NCI-H2107 (cell line): ENCODE results near the gene GMPR2.
A peak's percentile ranks its signal among the peaks of the same experiment; 100 is the strongest.

ENCODE experiments used
- DNase-seq: peaks from one replicate; lab custom pipeline; 2025; lab: John Stamatoyannopoulos, UW

Gene GMPR2

DNA sequence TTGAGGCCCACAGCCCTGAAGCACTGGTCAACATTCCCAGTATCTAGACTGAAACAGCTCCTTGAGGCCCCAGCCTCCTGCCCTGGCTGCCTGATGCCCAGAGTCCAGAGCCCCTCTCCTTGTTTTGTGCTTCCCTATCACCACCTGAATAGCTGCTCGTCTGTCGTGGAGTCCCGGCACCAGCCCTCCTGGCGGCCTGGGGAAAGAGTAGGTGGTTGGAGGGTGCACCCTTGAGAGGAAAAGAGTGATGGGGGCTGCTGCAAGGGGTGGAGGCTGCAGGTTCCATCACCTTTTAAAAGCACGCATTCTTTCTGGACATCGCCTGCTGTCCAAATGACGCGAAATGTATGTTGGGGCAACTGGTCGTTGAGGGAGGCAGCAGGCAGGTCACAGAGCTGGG is 35.5 kb downstream of the GMPR2 start:
- no peak for DNase-seq

DNA sequence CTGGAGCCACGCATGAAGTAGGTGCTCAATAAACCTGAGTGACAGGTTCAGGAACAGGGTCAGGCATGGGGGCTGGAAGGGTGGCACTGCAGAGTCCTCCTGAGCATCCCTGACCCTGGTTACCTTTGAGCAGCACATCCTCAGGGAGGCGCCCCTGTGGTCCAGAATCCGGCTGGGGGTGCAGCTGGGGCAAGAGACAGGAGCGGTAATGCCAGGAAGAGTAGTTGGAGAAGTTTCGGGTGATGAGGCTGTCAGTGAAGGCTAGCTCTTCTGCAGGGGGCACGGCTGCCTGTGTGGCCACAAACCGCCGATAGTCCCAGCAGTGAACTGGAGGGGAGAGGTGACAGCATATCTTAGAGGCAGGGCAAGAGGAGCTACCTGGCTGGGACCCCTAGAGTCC is 36.6 kb downstream of the GMPR2 start:
- DNase-seq, result no peak

DNA sequence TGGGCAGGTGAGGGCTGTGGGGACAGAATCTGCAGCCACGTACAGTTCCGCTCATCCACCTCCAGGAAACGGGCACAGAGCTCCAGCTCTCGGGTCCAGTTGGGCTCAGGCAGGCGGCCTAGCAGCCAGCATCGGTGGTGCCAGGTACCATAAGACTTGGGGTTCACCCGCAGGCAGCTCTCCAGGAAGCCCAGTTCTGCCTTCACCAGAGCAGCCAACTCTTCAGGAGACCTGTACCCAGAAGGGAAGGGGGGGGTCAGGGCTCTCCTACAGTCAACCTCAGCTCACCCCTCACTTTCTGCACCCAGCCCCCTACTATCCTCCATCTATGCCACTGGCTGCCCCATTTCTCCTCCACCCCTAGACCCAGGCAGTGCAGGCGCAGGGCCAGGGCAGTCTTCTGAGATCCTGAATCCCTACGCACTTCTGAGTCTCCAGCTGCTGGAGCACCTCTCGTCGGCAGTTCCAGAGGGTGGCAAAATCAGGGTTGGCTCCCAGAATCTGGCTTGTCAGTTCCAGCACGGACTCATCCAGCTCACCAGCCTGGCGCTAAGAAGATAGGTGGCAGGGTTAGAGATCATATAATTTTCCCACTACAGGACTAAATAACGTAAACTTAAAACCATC is 37.3 kb downstream of the GMPR2 start:
- DNase-seq, result no peak

DNA sequence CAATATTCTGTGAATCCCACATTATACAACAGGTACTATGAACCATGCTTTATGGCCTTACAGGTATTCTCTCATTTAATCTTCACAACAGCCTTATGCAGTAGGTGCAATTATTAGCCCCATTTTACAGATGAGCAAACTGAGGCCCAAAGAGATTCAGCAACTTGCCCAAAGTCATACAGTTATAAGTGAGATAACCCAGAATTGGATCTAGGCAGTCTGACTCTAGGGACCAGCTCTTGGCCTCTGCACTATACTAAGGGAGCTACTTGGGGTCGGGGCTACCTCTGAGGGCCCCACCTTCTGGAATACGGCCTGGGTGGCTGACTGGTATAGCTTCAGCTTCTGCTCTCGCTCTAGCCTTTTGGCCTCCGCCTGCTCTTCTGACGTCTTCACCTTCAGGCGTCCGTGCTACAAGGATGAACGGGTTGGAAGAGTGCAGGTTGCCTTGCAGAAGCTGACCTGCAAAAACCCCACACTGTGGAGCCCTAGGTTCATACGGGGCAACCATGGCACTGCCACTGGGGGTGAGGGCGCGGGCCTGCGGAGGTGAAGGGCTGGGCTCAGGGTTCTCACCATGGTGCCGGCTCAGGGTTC is 37.9 kb downstream of the GMPR2 start:
- DNase-seq, result no peak

DNA sequence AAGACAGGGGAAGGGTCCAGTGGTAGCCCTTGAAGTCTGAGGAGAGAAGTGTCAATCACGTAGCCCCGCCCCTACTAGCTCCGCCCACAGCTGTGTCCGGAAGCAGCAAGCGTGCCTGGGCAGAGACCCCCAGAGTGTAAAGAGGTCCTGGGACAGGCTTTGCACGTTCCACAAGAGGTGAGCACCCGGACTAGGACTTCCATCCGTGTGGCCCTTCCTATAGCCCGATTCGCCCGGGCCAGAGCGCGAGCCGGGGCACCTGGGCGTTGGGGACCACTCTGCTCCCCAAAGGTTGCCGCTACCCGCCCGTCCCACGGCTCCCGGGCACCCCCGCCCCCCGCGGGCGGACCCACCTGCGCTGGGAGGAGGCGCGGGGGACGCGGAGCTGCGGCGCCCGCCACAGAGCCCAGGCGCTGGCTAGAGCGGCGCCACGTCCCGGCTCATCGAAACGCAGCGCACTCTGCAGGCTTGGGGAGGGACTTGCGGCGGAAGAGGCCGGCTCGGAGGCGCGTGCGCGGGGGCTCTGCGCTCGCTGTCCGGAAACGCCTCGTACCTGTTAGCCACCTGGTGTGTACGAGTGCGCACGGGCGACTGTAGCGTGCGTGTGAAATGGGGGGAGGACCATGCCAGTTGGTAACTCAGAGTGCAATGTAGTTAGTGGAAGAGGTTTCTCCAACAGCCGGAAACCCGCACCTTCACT is 38.6 kb downstream of the GMPR2 start, which contains the start of gene RABGGTA:
TSS of gene RABGGTA (minus strand) at position 464 of the 700 bp plus-strand sequence. CDS start 482 bp downstream, outside the sequence.
- DNase-seq, result peak; percentile 90

DNA sequence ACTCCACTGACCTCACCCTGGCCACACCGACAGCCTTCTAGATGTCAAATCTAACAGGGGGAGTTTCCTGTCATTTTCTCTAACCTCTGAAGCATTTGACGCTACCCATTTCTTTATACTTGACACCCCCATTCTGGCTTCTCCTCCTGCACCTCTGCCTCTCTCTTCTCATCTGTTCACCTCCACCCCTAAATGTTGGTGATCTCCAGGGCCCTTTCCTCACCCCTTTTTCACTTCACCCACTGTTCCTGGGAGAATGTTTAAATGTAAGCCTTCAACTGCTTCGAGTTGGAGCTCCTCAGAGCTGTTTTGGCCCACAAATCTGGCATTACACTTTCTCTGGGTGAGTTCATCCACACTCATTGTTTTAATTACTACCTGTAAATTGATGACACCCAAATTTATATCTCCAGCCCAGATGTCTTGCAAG is 39.1 kb downstream of the GMPR2 start:
- DNase-seq, result no peak

DNA sequence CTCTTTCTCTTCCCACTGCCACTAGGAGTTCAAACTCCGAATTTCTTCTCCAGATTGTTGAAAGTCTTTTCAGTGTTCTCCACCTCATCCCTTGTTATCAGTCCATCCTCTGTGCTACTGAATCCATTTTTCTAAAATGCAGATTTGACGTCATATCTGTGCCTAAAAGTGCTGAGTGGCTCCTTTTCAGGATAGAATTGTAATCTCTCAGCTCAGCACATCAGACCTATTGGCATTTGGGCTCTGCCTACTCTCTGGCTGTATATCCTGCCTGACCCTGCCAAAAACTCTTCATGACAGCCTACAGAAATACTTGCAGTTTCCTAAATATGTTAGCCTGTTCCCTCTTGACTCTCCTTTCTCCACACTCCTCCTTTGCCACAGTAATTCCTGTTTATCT is 39.7 kb downstream of the GMPR2 start:
- DNase-seq, result no peak

DNA sequence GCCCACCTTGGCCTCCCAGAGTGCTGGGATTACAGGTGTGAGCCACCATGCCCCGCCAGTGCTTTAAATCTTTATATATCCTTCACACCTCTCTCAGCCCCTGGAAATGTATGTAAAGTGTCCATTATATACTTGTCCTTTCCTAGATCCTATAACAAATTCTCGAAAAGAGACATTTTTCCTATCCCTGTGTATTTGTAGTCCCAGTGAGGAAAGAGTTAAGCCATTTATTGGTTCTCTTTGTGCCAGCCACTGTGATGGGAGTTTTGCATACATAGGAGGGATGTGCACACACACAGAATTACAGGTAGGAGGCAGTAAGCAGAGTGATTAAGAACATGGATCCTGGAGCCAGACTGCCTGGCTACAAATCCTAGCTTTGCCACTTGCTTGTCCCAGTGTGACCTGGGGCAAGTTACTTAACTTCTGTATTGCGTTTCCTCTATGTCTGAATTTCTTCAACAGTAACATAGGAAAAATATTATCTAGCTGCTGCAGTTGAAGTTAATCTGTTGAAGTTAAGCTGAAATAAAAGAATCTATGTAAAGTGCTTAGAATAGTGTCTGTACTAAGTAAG is 40.8 kb downstream of the GMPR2 start:
- DNase-seq, result no peak

DNA sequence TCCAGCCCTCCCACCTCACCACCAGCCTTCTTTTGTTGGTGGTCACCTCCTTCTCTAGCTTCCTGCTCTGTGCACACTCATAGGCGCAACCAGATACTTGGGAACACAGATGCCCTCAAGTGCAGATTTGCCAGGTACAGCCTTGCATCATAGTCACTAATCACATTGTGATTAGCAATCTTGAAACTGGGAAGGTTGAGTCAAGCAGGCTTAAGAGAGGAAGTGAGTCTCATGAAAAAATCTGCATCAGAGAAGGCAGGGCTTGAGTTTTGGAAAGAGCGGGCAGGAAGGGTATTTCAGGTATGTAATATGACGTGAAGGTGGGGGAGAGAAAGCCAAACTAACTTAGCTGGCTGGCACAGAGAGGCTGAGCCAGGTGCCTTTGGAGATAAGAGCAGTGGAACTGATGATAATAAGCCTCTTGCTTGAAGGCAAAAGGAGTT is 41.4 kb downstream of the GMPR2 start:
- DNase-seq, result peak; percentile 43

DNA sequence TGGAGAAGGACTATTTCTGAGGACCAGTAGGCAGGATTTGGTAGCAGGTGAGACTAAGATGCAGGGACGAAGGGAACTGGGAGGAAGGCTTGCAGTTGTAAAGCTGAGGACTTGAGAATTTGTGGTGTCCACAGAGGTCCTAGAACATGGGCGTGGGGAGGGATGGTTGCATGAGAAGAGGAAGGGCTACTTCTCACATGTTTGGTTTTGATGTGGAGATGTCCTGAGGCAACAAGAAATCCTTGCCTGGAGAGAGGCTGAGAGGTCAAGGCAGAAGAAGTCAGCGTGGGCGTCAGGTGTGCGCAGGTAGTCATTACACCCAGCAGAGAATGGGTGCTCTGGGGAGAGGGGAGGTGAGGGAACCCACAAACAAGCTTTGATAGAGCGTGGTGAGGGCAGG is 44.3 kb downstream of the GMPR2 start:
- DNase-seq, result no peak

DNA sequence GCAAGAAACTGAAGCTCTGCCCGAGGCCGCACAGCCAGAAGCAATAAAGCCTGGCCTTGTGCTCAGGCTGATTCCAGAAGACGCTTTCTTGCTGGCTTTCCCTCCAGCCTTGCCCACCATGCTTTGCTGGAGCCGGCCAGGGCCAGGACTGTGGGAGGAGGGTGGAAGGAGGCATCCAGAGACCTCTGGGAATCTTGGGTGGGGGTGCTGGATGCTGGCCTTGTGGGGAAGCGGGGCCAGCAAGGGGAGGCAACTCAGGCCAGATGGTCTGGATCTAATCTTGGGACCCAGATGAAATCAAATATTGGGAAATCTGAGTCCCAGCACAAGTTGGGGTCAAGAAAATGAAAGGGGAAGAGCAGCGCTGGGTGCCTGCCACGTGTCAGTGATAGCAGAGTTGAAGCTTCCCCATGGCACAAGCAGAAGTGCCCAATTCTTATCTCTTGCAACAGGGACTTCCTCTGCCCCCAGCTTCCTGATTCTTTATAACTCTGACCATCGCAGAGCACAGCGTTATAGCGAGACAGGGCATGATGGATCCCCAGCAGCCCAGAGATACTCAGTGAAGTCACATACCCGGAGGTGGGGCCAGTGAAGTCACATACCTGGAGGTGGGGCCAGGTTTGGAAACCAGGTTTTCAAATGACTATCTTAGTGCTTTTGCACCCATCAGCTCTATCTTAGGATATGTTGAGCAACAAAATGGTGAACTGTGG is 45.0 kb downstream of the GMPR2 start:
- DNase-seq, result no peak

DNA sequence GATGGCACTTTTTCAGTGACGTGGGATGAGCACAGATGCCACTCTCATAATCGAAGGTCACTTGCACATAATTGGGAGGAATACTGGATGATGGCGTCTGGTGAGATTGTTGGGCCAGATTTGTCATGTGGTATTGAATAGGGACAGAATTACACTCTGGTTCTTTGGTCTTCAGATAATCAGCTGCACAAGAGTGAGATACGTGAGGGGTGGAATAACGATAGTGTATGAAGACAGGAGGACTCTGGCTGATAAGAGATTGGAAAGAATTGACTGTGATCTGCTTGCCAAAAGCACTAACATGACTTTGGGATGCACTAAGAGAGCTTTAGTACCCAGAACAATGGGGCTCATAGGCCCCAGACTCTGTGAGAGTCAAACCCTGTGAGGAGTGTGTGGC is 45.7 kb downstream of the GMPR2 start:
- no peak for DNase-seq

DNA sequence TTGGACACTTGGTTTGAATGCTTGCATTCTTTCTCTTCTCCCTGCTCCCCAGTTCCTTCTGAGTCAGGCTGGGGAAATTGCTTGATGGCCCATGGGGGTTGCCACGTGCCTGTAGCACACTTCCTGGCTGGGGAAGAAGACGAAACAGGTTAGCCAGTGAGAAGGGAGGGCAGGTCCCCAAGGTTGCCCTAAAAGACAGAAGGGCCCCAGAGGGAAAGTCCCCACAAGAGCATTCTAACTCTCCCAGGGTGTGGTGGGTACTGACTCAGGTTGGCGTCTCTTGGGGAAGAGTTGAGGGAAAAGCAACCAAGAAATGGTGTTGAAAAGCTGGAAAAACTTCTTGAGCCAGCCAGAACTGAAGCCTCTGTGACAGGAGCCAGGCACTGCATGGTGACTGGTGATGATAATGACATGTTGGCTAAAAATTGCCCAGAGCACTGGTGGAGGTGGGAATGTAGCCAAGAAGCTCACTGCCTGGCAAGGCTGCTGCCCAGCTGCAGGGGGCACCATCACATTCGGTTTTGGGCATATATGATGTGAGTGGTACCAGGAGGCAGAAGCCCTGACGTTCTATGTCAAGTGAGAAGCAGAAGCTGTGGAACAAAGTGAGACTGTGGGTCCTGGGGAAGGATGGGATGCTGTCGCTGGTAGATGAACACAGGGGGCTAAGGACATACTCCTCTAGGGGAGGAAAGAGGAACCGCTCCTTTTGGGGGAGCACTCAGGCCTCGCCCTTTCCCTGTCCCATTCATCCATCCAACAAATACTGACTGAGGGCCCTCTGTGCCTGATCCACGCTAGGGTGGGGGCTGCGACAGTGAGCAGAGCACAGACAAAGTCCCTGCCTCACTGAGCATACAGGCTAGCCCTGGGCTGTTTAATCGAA is 46.8 kb downstream of the GMPR2 start:
- DNase-seq, result no peak

DNA sequence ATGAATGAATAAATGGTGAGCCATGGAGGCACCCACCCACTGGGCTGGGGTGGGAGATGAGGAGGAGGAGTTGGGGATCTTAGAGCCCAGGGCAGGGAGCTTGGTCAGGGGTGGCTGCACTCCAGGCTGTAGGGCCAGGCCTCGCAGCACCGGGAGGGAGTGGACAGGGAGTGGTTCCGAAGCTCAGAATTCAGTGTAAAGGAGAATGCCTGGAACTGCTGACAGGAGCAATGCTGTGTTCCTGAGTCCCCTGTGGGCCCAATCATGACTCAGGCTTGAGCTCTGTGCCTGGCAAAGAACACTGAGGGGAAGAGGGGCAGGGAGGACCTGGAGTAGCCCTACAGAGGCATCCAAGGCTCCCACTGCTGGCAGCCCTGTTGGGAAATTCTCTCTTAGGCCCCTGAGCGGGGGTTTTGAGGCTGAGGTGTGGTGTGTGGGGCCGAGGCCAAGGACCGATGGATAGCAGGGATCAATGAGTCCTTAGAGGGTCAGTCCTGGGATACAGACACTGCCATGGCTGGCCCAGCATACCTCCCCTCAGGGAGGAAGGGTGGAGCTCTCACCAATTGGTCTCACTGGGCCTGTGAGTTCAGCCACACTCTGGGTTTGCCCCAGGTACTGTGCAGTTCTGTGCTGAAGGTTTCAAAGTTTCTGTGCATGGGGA is 48.2 kb downstream of the GMPR2 start:
- no peak for DNase-seq

DNA sequence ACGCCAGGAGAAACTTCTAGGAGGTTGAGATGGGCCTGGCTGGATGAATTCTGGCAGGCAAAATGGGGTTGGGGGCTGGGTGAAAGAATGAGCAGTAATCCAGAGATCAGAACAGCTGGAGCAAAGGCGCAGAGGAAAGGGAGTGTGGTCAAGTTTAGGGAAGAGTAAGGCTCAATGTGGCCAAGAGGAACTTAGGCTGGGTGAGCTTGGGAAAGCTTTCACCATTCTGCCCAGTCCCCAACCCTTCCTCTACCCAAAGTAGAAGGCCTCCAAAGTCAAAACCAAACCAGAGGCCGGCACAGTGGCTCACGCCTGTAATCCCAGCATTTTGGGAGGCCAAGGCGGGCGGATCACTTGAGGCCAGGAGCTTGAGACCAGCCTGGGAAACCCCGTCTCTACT is 48.9 kb downstream of the GMPR2 start:
- DNase-seq, result no peak

DNA sequence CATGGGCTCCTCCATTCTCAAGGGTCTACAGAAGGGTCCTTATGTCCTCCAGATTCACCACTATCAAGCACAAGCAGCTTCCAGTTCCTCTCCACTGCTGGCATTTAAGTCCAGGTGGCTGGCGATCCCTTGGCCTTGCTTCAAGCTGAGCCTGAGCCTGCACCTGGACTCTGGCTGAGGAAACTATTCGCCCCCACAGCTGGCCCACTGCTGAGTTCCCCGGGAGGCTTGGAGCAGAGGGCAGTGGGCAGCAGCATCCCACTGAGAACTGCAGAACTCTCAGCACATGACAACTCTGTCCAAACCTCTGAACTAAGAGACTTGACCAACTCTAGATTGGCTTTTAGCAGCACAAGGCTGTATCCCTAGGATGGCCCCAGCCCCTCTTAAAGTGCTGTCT is 50.0 kb downstream of the GMPR2 start:
- DNase-seq, result no peak

DNA sequence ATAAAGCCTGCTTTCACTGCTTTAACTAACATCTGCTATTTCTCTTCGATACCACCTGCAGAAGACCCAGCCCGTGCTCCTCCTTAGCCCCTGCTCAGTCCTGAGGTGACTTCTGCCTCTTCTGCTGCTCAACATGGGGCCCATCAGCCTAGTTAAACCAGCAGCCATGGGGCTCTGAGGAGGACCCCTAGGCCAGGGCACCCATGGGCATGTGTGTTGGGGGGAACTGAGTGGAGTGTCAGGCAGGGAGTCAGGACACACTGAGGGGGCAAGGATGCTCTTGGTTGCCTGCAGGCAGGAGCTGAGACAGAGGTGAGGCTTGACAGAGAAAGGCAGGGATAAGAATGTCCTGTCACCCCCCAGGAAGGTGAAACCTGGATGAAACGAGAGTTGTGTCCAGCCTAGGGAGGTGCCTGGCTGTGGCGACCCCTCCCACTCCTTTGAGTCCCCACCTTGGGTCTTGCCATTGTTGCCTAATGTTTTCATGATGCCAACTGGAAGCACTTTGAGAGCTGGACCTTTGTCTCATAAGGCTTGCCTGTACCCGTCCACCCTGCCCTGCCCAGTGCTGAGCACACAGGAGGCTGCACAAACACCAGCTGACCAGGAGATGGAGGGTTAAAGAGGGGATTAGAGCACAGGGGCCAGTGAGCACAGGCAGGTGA is 51.2 kb downstream of the GMPR2 start:
- no peak for DNase-seq

DNA sequence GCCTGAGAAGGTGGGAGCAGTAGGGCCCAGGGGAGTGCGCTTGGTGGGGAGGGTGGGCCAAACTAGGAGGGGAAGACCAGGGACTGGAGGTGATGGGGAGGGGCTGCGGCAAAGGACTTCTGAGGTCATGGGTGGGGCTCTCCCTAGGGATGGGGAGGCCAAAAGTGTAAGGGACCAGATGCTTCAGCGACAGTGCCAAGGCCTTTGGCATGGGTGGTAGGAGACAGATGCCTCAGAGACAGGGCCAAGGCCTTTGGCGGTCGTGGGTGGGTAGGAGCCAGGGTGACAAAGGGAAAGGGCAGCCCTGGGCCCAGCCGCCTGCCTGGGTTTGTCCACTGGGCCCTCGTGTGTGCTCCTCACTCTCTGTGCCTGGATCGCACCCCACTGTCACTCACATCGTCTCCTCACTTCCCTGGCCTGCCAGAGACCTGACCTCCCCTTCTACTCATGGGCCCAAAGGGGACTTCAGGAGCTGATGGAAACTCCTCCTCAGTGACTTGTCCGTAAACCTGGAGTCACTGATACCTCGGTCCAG is 51.8 kb downstream of the GMPR2 start:
- DNase-seq, result no peak

DNA sequence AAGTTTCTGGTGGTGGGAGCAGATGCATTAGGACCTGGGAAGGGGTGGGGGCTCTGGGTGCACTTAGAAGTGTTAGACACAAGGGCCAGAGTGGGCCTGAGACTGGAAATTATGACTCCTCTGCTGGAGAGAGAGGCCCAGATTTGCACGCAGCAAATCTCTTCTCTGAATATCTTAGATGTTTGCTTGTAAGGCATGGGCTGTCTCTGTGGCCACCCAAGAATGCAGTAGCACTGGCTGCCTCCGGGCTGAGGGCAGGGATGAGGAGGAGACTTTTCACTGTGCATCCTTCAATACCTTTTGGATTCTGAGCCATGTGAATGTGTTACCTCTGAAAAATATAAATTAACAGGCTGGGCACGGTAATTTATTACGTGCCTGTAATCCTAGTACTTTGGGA is 52.6 kb downstream of the GMPR2 start:
- no peak for DNase-seq

DNA sequence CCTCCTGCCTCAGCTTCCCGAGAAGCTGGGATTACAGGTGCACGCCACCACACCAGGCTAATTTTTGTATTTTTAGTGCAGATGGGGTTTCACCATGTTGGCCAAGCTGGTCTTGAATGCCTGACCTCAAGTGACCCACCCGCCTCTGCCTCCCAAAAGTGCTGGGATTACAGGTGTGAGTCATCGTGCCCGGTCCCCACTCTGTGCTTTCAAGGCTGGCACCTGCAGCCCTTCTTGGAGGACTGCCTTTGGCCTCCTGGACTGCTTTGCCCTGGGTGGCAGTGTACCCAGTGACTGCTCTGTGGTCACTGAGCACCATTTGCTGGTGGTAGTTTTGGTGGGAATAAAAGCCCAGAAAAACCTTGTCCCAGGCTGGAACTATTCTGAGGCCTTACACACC is 54.3 kb downstream of the GMPR2 start:
- no peak for DNase-seq
